Measurements from ENCODE around the gene MGMT. TPM values are rescaled to one million over a fixed set of nuclear protein-coding genes. Genes with fewer than 3 reads are reported as not detected.

MGMT gene
- polyA plus RNA-seq, 1 of the 3 experiments (the other 2 are of a cell fraction), result 10.8 TPM

DNA sequence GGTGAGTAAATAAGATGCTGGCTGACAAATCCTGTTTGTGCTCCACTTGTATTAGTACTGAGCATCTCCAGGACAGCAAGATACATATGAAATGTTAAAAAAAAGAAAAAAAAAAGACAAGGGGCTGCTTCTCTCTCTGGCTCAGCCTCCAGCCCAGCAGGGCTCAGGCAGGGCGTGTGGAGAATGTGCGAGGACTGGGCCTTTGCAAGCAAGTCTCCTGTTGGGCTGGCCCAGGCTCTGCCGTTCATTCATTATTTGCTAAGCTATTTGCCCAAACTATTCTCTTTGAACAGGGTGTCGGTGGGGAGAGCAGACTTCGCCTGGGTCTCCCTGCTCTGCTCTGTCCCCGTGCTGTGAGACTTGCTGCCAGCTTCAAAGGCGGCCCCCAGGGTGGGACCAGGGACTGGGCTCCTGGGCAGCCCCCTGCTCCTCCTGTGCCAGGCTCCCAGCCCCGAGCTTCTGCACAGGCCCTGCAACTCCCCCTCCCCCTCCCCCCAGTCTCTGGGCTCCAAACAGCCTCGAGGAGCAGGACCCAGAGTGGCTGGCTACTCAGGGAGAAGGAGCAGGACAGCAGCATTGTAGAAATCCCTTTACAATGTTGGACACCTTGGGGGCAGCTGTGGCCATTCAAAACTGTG lies 25.6 kb upstream of the MGMT start:
- Histone ChIP-seq H3K4me1 (ENCODE audit: control insufficient read depth in 1 of 2, insufficient read depth in 2 of 2, low read depth in 1 of 2, low read length in 1 of 2) (no peaks in the 10 kb centered on the region; a peak in 1 of 4 replicates), H3K27me3 (ENCODE audit: insufficient read depth) (no peaks in the 10 kb centered on the region), H3K9me2 (no peaks in the 10 kb centered on the region), H4K20me1 (ENCODE audit: insufficient read depth) (no peaks in the 10 kb centered on the region), H2AFZ (ENCODE audit: low read depth) (no peak overlapping the region), H3K9me3 (no peaks in the 10 kb centered on the region), H3K9ac (no peak overlapping the region), H3K4me2 (no peak overlapping the region), H3K36me3 (replicated peaks in 1 of 2; ENCODE audit: control insufficient read depth in 1 of 2, insufficient read depth in 2 of 2, low read length in 1 of 2) (no peaks in the 10 kb centered on the region), H3K4me3 (ENCODE audit: low read depth in 2 of 2, low read length in 1 of 2) (no peak overlapping the region), H3K27ac (ENCODE audit: low read depth in 2 of 2, low read length in 1 of 2) (no peak overlapping the region), H3K79me2 (ENCODE audit: insufficient read depth) (no peaks in the 10 kb centered on the region), H3F3A (replicated peaks; ENCODE audit: insufficient read depth) (no peaks in the 10 kb centered on the region)
- WGBS (ENCODE audit: low lambda C conversion rate), result 28% methylated on average over 3 of the region's 9 CpGs
- ChIA-PET POLR2A (no interaction called here), CTCF (no interaction called here)
- no peak for DNase-seq
- TF ChIP-seq CHD2 (IDR thresholded peaks at IDR 0.05; ENCODE audit: low read length, partially characterized antibody), result no peak
- TF ChIP-seq RCOR1 (IDR thresholded peaks at IDR 0.05; ENCODE audit: low read length), result no peak
- no peak for TF ChIP-seq GATA2 (CRISPR knock-in tag; IDR thresholded peaks at IDR 0.05)
- no peak for TF ChIP-seq NFIC (IDR thresholded peaks at IDR 0.05; ENCODE audit: borderline replicate concordance)
- TF ChIP-seq GABPA (IDR thresholded peaks at IDR 0.05; ENCODE audit: low read depth), result no peak
- TF ChIP-seq EZH2phosphoT487 (IDR thresholded peaks at IDR 0.05; ENCODE audit: borderline replicate concordance, low read depth), result no peak

DNA sequence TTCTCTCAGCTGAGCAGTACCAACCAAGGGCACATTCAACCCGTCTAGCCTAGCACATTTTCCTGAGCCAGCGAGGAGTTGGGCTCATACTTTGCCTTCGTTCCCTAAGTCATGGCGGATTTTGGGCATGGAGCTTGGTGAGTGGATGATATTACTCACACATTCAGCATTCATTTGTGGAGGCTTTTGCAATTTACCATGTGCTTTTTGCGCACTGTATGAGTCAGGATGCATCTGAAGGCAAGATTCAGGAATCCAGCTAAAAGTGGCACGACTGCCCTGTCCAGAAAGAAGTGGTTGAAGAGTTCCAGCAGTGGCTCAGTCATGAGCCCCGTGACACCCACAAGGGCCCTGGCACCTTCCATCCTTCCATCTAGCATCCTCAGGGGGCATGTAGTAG lies 24.2 kb upstream of the MGMT start:
- DNase-seq, result no peak
- CTCF ChIA-PET, result no interaction called here
- Histone ChIP-seq H3F3A (replicated peaks; ENCODE audit: insufficient read depth) (no peaks in the 10 kb centered on the region), H3K9ac (no peak overlapping the region), H3K79me2 (ENCODE audit: insufficient read depth) (no peaks in the 10 kb centered on the region), H3K36me3 (replicated peaks in 1 of 2; ENCODE audit: control insufficient read depth in 1 of 2, insufficient read depth in 2 of 2, low read length in 1 of 2) (no peaks in the 10 kb centered on the region), H3K9me3 (no peaks in the 10 kb centered on the region), H4K20me1 (ENCODE audit: insufficient read depth) (no peaks in the 10 kb centered on the region), H3K4me2 (no peak overlapping the region), H3K27ac (ENCODE audit: low read depth in 2 of 2, low read length in 1 of 2) (no peak overlapping the region), H2AFZ (ENCODE audit: low read depth) (no peak overlapping the region), H3K4me1 (ENCODE audit: control insufficient read depth in 1 of 2, insufficient read depth in 2 of 2, low read depth in 1 of 2, low read length in 1 of 2) (no peaks in the 10 kb centered on the region; a peak in 1 of 4 replicates), H3K4me3 (ENCODE audit: low read depth in 2 of 2, low read length in 1 of 2) (no peak overlapping the region), H3K9me2 (no peaks in the 10 kb centered on the region), H3K27me3 (ENCODE audit: insufficient read depth) (no peaks in the 10 kb centered on the region)
- POLR2A ChIA-PET, result no interaction called here
- TF ChIP-seq TEAD4 (IDR thresholded peaks at IDR 0.05; ENCODE audit: borderline replicate concordance, insufficient read depth) (no peak), MXI1 (IDR thresholded peaks at IDR 0.05; ENCODE audit: low read depth, low read length) (no peak), POLR2AphosphoS5 (IDR thresholded peaks at IDR 0.05; ENCODE audit: low read depth, low read length) (no peak), SMC3 (IDR thresholded peaks at IDR 0.05; ENCODE audit: low read depth, low read length) (no peak)
- 31% methylated on average over 7 of the region's 7 CpGs for WGBS (ENCODE audit: low lambda C conversion rate)

DNA sequence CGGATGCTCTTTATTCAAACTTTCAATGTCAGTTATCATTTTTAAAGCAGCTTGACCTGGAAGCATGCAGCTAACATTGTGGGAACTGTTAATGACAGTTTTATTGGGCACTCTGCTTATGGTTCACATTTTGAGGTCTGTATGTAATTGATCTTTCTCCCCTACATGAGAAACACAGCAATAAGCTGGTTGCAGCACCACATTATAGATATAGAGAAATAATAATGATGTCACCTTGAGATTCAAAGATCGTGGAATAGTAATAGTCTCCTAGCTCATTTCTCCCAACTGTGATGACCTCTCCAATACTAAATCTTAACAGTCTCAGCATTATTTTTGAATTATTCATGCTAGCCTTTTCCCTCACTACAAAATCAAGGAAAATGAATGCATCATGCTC lies 22.7 kb upstream of the MGMT start:
- Histone ChIP-seq H2AFZ (ENCODE audit: low read depth) (no peak overlapping the region), H3K4me2 (no peak overlapping the region), H3K4me1 (ENCODE audit: control insufficient read depth in 1 of 2, insufficient read depth in 2 of 2, low read depth in 1 of 2, low read length in 1 of 2) (no peaks in the 10 kb centered on the region; a peak in 1 of 4 replicates), H3K36me3 (replicated peaks in 1 of 2; ENCODE audit: control insufficient read depth in 1 of 2, insufficient read depth in 2 of 2, low read length in 1 of 2) (no peaks in the 10 kb centered on the region), H3K9ac (no peak overlapping the region), H3K27ac (ENCODE audit: low read depth in 2 of 2, low read length in 1 of 2) (no peak overlapping the region), H3K27me3 (ENCODE audit: insufficient read depth) (no peaks in the 10 kb centered on the region), H3K4me3 (ENCODE audit: low read depth in 2 of 2, low read length in 1 of 2) (no peak overlapping the region), H3K79me2 (ENCODE audit: insufficient read depth) (no peaks in the 10 kb centered on the region), H3K9me3 (no peaks in the 10 kb centered on the region), H4K20me1 (ENCODE audit: insufficient read depth) (no peaks in the 10 kb centered on the region), H3F3A (replicated peaks; ENCODE audit: insufficient read depth) (no peaks in the 10 kb centered on the region), H3K9me2 (no peaks in the 10 kb centered on the region)
- POLR2A ChIA-PET, result no interaction called here
- CTCF ChIA-PET, result no interaction called here
- no peak for DNase-seq
- TF ChIP-seq SMC3 (IDR thresholded peaks at IDR 0.05; ENCODE audit: low read depth, low read length) (no peak), GATA2 (CRISPR knock-in tag; IDR thresholded peaks at IDR 0.05) (no peak), TEAD4 (IDR thresholded peaks at IDR 0.05; ENCODE audit: borderline replicate concordance, insufficient read depth) (no peak)
- 47% methylated on average over 2 of the region's 2 CpGs for WGBS (ENCODE audit: low lambda C conversion rate)

Data from SK-N-SH (cell line).